ENCODE results near the gene CBLB.

GRCh38 chr3:105906345-105906744 lies 37.5 kb upstream of the CBLB start:
- TF ChIP-seq, protein P1, sequence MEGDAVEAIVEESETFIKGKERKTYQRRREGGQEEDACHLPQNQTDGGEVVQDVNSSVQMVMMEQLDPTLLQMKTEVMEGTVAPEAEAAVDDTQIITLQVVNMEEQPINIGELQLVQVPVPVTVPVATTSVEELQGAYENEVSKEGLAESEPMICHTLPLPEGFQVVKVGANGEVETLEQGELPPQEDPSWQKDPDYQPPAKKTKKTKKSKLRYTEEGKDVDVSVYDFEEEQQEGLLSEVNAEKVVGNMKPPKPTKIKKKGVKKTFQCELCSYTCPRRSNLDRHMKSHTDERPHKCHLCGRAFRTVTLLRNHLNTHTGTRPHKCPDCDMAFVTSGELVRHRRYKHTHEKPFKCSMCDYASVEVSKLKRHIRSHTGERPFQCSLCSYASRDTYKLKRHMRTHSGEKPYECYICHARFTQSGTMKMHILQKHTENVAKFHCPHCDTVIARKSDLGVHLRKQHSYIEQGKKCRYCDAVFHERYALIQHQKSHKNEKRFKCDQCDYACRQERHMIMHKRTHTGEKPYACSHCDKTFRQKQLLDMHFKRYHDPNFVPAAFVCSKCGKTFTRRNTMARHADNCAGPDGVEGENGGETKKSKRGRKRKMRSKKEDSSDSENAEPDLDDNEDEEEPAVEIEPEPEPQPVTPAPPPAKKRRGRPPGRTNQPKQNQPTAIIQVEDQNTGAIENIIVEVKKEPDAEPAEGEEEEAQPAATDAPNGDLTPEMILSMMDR (IDR thresholded peaks at IDR 0.05; ENCODE audit: low read depth, low read length, missing input control): no peak
- TF ChIP-seq RAD21 (IDR thresholded peaks at IDR 0.05) (no peak), HNF4G (IDR thresholded peaks at IDR 0.05) (no peak), GABPA (IDR thresholded peaks at IDR 0.05 in 1 of 2, conservative IDR thresholded peaks at IDR 0.05 in 1 of 2) (no peak), FOXA1 (IDR thresholded peaks at IDR 0.05) (no peak)
- TF ChIP-seq, protein P2, sequence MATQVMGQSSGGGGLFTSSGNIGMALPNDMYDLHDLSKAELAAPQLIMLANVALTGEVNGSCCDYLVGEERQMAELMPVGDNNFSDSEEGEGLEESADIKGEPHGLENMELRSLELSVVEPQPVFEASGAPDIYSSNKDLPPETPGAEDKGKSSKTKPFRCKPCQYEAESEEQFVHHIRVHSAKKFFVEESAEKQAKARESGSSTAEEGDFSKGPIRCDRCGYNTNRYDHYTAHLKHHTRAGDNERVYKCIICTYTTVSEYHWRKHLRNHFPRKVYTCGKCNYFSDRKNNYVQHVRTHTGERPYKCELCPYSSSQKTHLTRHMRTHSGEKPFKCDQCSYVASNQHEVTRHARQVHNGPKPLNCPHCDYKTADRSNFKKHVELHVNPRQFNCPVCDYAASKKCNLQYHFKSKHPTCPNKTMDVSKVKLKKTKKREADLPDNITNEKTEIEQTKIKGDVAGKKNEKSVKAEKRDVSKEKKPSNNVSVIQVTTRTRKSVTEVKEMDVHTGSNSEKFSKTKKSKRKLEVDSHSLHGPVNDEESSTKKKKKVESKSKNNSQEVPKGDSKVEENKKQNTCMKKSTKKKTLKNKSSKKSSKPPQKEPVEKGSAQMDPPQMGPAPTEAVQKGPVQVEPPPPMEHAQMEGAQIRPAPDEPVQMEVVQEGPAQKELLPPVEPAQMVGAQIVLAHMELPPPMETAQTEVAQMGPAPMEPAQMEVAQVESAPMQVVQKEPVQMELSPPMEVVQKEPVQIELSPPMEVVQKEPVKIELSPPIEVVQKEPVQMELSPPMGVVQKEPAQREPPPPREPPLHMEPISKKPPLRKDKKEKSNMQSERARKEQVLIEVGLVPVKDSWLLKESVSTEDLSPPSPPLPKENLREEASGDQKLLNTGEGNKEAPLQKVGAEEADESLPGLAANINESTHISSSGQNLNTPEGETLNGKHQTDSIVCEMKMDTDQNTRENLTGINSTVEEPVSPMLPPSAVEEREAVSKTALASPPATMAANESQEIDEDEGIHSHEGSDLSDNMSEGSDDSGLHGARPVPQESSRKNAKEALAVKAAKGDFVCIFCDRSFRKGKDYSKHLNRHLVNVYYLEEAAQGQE (IDR thresholded peaks at IDR 0.05): no peak
